Panc1 (cell line): Measurements from ENCODE around the gene ARHGAP6. TPM values are rescaled to one million over a fixed set of nuclear protein-coding genes. Genes with fewer than 3 reads are reported as not detected.

Source experiments
- ATAC-seq: fragments of 200-7000 bp; cut with Tn5 transposase; 2 replicates; pipeline ENCODE4 v1.9.1; 2020; ENCODE audit warnings: mild to moderate bottlenecking, moderate library complexity
- BruUV-seq: library from RNA; stranded (reverse); fragments of 400-500 nt; replicated peaks from 2 replicates; lab custom pipeline; 2021; lab: Mats Ljungman, UMichigan
- CTCF ChIA-PET: fragments of 300-600 bp; sonication (Branson Sonifier 250); formaldehyde crosslinking; loops from one replicate; lab custom pipeline; 2022; ENCODE audit warnings: antibody characterized with exemption; lab: Charles Lee
- POLR2A ChIA-PET: fragments of 300-600 bp; sonication (Branson Sonifier 250); formaldehyde crosslinking; loops from one replicate; lab custom pipeline; 2022; ENCODE audit warnings: antibody characterized with exemption; lab: Charles Lee
- DNase-seq: peaks from one replicate; pipeline ENCODE4 v3.0.0-alpha.2; 2010; ENCODE audit warnings: low read depth, low spot score
- H3K27ac ChIP-seq: 2 replicates; pipeline ENCODE4 v1.5.1; 2011; ENCODE audit warnings: mild to moderate bottlenecking, low read length, inconsistent platforms
- H3K27me3 ChIP-seq: fragments of 200-500 bp; sonication (Bioruptor generic); 2 replicates; pipeline ENCODE4 v1.6.0; 2014; ENCODE audit warnings: low read length, inconsistent platforms; ENCODE audit not compliant: control insufficient read depth, insufficient read depth
- H3K36me3 ChIP-seq: fragments of 200-500 bp; sonication (Bioruptor generic); 2 replicates; pipeline ENCODE4 v1.5.1; 2014; ENCODE audit warnings: inconsistent platforms, mild to moderate bottlenecking, low read length, moderate library complexity; ENCODE audit not compliant: control insufficient read depth, insufficient read depth
- H3K4me1 ChIP-seq: 2 replicates; pipeline ENCODE4 v1.5.1; 2011; ENCODE audit warnings: inconsistent platforms, mild to moderate bottlenecking, low read length, moderate library complexity; ENCODE audit not compliant: control insufficient read depth, insufficient read depth
- H3K4me3 ChIP-seq, 2 experiments: 2 replicates each; pipeline ENCODE4 v1.5.1; 2011 to 2012; ENCODE audit warnings: low read depth in 2 of 2, low read length in 2 of 2, mild to moderate bottlenecking in 2 of 2, inconsistent platforms in 1 of 2, moderate library complexity in 1 of 2
- H3K9me3 ChIP-seq: fragments of 200-500 bp; sonication (Bioruptor generic); 2 replicates; pipeline ENCODE4 v1.5.1; 2014; ENCODE audit warnings: low read depth, mild to moderate bottlenecking, inconsistent platforms, low read length, moderate library complexity; ENCODE audit not compliant: control insufficient read depth, insufficient read depth
- CTCF ChIP-seq: fragments of 450-650 bp; IDR thresholded peaks from 2 replicates; pipeline ENCODE4 v1.5.1; 2017; ENCODE audit warnings: mild to moderate bottlenecking
- POLR2AphosphoS5 ChIP-seq: IDR thresholded peaks from 2 replicates; pipeline ENCODE4 v1.6.1; 2012; ENCODE audit warnings: mild to moderate bottlenecking, low read depth, low read length, moderate library complexity
- REST ChIP-seq, 2 experiments: IDR thresholded peaks; 2 replicates each; pipeline ENCODE4 v1.6.1; 2011 to 2012; ENCODE audit warnings: low read depth in 2 of 2, control low read depth in 1 of 2, low read length in 1 of 2, mild to moderate bottlenecking in 1 of 2, moderate library complexity in 1 of 2; ENCODE audit not compliant: insufficient read depth in 1 of 2
- SIN3A ChIP-seq: IDR thresholded peaks from 2 replicates; pipeline ENCODE4 v1.6.1; 2012; ENCODE audit warnings: low read depth, mild to moderate bottlenecking, low read length, moderate library complexity, borderline replicate concordance; ENCODE audit not compliant: insufficient read depth
- TCF7L2 ChIP-seq: IDR thresholded peaks from 2 replicates; pipeline ENCODE4 v1.6.1; 2011; ENCODE audit warnings: mild to moderate bottlenecking, low read depth, low read length, inconsistent platforms
- in situ Hi-C: cut with HindIII; loops from 2 replicates; pipeline ENCODE4 v1.10.0; 2016; ENCODE audit warnings: low sequenced_read_pairs, low pct_unique_long_range_greater_than_20kb
- intact Hi-C: fragments of 100-400 bp; cut with micrococcal nuclease; formaldehyde crosslinking; loops from one replicate; pipeline ENCODE4 v1.10.0; 2022; ENCODE audit not compliant: unreplicated experiment
- total RNA-seq: library from RNA; stranded (reverse); gene quantifications from one replicate; pipeline ENCODE4 v1.2.1, GENCODE V29; 2021; ENCODE audit not compliant: unreplicated experiment

ARHGAP6 gene
- total RNA-seq, 1 experiment from 2014 or later: 0.13 TPM

DNA sequence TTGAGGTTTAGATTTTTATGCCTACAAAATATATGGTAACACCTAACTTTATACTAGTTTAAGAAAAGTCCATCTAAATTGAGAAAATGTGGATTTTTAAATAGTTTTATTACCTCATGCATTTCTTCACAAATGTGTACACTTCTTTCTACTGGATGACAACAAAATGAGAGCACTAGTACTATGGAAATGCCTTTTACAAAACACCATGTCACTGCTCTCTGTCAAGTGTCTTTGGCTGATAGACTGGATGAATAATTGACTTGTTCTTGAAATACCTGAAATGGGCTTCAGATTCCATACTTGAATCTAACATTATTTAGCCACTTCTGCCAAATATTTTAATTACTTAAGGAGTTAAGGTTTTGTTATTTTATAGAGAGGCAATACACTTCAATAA lies 323.0 kb downstream of the ARHGAP6 start:
- in situ Hi-C loops (no loop called here), intact Hi-C loops (no loop called here)
- no peak overlapping the region for H3K27ac ChIP-seq
- ATAC-seq (no peak), DNase-seq (no peak)
- no peaks in the 10 kb centered on the region for H3K4me1 ChIP-seq
- ChIA-PET CTCF (no interaction called here), POLR2A (no interaction called here)
- BruUV-seq: no TSS peak
- no peaks in the 10 kb centered on the region for H3K9me3 ChIP-seq
- H3K36me3 ChIP-seq: no peaks in the 10 kb centered on the region
- no peak for TF ChIP-seq SIN3A
- TF ChIP-seq TCF7L2: no peak
- TF ChIP-seq POLR2AphosphoS5: no peak
- no peak for TF ChIP-seq CTCF
- no peak overlapping the region for H3K4me3 ChIP-seq
- H3K27me3 ChIP-seq: no peaks in the 10 kb centered on the region

DNA sequence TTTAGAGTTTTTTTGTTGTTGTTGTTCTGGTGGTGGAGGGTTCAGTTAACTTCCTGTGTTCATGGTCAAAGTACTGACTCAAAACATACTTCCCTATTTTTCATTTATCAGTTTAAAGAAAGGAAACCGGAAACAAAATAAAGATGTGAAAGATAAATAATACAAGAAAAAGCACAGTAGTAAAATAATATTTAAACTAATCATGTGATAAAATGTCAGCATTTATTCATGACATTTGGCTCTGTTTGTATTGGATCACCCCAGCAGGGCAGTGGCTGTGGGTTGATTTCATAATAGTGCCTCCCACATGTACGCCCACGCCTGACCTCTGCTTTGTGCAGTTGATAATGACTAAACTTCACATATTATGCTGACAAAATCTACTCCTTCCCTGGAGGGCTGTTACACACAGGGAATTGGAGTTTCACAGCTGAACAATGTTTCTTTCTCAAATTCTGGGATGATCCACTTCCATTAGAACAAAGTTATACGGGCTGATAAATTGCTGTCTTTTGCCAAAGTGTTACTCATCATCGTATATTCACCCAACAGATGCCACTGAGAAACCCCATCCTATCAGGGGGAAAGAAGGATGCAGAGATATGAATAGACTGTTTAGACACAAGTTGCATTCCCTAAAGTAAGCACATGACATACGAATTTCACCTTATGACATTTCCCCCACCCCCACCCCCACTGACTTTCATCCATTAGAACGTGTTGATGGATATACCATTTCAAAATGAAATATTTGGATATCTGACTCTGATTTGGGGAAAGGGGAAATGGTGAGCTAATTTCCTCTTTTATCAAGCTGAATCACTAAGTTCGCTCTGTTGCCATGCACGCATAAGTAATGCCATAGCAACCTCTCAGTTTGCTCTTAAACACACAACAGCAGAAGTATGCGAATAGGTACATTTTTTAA lies 324.2 kb downstream of the ARHGAP6 start:
- POLR2A ChIA-PET: no interaction called here
- CTCF ChIA-PET: no interaction called here
- intact Hi-C loops (no loop called here), in situ Hi-C loops (no loop called here)
- Histone ChIP-seq H3K27me3 (no peaks in the 10 kb centered on the region), H3K27ac (no peak overlapping the region), H3K9me3 (no peaks in the 10 kb centered on the region), H3K4me1 (no peaks in the 10 kb centered on the region), H3K36me3 (no peaks in the 10 kb centered on the region), H3K4me3 (no peak overlapping the region)
- no TSS peak for BruUV-seq
- DNase-seq (no peak), ATAC-seq (no peak)
- TF ChIP-seq TCF7L2 (no peak), POLR2AphosphoS5 (no peak), SIN3A (no peak), CTCF (no peak), REST (IDR thresholded peaks at IDR 0.05; ENCODE audit: insufficient read depth in 1 of 2, low read depth in 2 of 2, low read length in 1 of 2) (no peak)
